Body of pancreas (tissue), 4 donors: Measurements from ENCODE around the gene SLFN12L.

Experiments used
- POLR2A ChIP-seq, 3 donors: fragments of 450-650 bp; IDR thresholded peaks; one replicate each; pipeline ENCODE4 v1.6.1; 2016; ENCODE audit warnings: antibody characterized with exemption in 3 of 3, mild to moderate bottlenecking in 2 of 3
- TF ChIP-seq, protein P1 (sequence below), 7 experiments: fragments of 450-650 bp in 4 of 7; fragments of 200-600 bp in 3 of 7; sonication (generic) in 3 of 7; IDR thresholded peaks; one replicate each; pipeline ENCODE4 v1.5.1; 2016 to 2019; ENCODE audit warnings: antibody characterized with exemption in 7 of 7

DNA sequence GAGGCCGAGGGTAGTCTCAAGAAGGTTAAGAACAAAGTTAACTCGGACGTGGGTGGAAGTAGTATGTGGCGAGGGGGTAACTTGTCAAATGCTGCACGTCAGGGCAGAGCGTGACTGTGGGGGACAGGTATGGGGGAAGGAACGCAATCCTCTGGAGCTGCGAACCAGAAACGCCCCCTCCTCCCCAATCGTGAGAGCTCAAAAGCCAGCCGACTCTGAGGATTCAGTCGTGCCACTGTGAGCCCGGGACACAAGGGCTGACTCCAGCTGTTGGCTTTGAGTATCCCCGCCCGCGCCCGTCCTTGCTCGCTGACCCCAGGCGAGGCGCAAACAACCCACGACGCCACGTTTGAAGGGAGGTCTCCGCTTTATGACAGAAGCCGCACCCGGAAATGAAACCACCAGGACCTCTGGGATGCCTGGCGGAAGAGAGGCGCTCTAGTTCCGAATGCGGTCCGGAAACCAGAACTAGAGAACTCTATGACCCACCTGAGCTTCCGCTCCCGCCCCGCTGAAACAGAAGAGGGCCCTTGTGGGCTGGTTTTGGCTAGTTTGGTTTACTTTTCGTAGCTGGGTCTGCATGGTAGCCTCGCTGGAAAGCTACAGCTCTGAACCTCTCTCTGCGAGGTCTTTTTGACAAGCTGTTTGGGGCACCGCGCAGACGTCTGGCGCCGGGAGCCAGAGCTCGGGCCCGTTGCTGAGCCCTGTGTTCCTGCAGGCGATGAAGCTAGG lies 40.9 kb upstream of the SLFN12L start, which contains the start of gene PEX12:
- TF ChIP-seq, protein P1, sequence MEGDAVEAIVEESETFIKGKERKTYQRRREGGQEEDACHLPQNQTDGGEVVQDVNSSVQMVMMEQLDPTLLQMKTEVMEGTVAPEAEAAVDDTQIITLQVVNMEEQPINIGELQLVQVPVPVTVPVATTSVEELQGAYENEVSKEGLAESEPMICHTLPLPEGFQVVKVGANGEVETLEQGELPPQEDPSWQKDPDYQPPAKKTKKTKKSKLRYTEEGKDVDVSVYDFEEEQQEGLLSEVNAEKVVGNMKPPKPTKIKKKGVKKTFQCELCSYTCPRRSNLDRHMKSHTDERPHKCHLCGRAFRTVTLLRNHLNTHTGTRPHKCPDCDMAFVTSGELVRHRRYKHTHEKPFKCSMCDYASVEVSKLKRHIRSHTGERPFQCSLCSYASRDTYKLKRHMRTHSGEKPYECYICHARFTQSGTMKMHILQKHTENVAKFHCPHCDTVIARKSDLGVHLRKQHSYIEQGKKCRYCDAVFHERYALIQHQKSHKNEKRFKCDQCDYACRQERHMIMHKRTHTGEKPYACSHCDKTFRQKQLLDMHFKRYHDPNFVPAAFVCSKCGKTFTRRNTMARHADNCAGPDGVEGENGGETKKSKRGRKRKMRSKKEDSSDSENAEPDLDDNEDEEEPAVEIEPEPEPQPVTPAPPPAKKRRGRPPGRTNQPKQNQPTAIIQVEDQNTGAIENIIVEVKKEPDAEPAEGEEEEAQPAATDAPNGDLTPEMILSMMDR (IDR thresholded peaks at IDR 0.05), result peak in 2 of 7 experiments; percentile 9 to 13
- peak; percentile 74 to 93 (median 90) for TF ChIP-seq POLR2A (IDR thresholded peaks at IDR 0.05)
